AG10803 (cell line): ENCODE data around the gene UHRF2.
"Not testable (repeated sequence)": the region's sequence is repeated elsewhere in the genome, so short reads cannot be mapped to it uniquely, and the experiment has no call there.

ENCODE experiments used
- DNase-seq: peaks from one replicate; pipeline ENCODE4 v3.0.0; 2010; ENCODE audit warnings: low read depth
- H3K4me3 ChIP-seq: 2 replicates; pipeline ENCODE4 v1.5.1; 2011; ENCODE audit warnings: mild to moderate bottlenecking, low read length, control low read depth
- TF ChIP-seq, protein P1 (sequence below): conservative IDR thresholded peaks from 2 replicates; pipeline ENCODE4 v1.5.1; 2011; ENCODE audit warnings: mild to moderate bottlenecking, low read length, control low read depth, inconsistent platforms

The UHRF2 gene

DNA sequence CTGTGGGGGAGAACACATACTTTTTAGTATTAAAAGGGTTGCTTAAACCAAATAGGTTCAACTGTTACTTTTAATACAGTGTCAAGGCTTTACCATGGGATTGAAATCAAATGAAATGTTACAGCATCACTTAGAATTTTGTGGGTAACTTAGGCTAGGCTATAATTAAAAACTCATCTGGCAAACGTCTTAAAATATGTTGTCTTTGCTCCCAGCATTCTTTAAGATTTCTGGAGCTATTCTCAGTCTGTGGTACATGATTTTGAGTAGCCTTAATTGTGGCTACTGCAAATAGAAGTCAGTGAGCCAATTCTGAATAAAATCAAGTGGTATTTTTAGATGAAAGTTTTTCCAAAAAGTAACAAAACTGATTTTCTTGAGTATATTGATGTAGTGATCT lies 30.7 kb downstream of the UHRF2 start:
- TF ChIP-seq, protein P1, sequence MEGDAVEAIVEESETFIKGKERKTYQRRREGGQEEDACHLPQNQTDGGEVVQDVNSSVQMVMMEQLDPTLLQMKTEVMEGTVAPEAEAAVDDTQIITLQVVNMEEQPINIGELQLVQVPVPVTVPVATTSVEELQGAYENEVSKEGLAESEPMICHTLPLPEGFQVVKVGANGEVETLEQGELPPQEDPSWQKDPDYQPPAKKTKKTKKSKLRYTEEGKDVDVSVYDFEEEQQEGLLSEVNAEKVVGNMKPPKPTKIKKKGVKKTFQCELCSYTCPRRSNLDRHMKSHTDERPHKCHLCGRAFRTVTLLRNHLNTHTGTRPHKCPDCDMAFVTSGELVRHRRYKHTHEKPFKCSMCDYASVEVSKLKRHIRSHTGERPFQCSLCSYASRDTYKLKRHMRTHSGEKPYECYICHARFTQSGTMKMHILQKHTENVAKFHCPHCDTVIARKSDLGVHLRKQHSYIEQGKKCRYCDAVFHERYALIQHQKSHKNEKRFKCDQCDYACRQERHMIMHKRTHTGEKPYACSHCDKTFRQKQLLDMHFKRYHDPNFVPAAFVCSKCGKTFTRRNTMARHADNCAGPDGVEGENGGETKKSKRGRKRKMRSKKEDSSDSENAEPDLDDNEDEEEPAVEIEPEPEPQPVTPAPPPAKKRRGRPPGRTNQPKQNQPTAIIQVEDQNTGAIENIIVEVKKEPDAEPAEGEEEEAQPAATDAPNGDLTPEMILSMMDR = no peak
- no peak overlapping the region for H3K4me3 ChIP-seq
- peak; percentile 75 for DNase-seq

DNA sequence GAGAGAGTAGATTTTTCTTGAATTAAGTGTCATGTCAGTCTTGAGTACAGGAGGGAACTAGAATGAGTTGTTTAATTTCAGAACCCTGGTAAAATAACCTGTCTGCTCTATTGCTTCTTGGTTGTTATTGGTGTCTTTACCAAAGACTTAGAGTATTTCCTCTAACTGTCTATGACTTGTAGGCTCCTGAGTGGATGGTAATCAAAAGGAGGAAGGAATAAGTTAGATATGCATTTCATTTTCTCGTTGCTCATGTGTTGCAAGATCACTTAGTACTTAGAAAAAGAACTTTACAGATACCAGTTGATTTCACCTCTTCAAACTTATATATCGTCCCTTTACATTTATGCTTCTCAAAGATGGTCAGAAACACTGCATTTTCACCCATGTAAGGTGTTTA lies 31.1 kb downstream of the UHRF2 start:
- no peak for DNase-seq
- H3K4me3 ChIP-seq = no peak overlapping the region
- TF ChIP-seq, protein P1 = no peak

DNA sequence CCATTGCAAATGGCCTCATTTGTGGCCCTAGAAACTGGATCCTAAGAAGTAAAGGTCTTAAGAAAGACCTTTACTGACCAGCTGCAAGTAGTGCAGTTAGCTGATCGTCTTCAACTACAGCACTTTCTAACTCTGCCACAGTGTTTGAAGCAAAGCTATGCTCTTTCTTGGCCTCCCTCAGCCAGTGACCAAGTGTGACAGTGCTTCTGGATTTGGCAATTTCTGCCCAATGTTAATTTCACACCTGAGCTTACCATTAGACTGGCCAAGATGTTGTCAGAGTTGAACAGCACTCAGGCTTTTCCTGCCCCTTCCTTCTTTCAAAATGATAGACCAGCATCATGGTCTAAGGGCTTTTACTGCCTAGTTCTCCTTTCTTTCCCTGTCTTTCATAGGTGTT lies 36.1 kb downstream of the UHRF2 start:
- H3K4me3 ChIP-seq = no peak overlapping the region
- no peak for DNase-seq
- TF ChIP-seq, protein P1 = no peak

DNA sequence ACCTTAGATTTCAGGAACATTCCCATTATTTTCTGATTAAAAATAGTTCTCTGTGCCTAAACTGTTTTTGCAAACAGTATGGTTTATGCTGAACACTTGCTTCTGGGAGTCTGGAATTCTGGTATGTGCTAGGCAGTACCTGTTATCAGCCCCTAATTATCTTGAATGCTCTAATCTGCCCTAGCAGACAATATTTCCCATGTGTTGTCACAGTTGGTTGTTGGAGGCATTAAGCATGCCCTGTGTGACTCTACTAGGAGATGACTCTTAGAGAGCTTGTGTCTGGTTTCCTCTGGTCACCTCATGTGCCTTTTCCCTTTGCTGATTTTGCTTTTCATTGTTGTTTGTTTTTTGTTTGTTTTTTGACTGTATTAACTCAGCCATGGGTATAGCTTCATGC lies 36.6 kb downstream of the UHRF2 start:
- TF ChIP-seq, protein P1 = no peak
- H3K4me3 ChIP-seq = no peak overlapping the region
- no peak for DNase-seq

DNA sequence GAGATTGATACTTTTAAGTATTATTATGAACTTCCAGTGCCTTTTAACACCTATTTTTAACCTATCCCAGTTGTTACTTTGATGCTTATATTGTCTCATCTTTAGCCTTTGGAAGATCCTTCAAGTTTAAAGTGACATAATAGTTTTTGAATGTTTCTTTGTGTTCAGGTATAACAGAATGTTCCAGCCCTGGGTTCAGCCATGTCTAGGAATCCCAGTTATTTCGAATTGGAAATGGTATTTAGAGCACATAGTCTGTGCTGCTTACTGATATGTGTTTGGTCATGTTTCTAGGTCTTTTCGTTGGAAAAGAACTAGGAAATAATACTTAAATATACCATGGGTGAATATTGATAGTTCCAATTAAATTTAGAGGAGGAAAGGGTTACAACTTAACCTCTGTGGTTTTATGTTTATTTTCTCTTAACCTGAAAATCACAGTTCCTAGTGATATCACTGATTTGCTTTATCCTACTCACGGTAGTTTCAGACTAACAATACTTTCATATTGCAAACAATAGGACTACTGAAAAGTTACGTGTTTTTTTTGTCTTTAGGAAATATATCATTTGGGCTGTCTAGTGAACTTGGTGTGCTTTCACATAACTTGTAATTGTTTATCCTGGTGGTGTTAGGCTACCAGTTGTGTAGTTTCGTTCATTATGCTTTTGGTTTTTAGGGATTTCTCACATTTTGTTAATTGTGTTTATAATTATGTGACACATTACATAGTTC lies 37.8 kb downstream of the UHRF2 start:
- DNase-seq = no peak
- TF ChIP-seq, protein P1 = no peak
- H3K4me3 ChIP-seq = no peak overlapping the region

DNA sequence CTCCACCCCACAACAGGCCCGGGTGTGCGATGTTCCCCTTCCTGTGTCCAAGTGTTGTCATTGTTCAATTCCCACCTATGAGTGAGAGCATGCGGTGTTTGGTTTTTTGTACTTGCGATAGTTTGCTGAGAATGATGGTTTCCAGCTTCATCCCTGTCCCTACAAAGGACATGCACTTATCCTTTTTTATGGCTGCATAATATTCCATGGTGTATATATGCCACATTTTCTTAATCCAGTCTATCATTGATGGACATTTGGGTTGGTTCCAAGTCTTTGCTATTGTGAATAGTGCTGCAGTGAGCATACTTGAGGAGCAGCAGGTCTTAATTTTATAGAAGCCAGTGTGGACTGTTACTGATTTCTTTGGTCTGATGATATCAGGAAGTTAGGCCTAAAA lies 42.3 kb downstream of the UHRF2 start:
- H3K4me3 ChIP-seq, DNase-seq: not testable (repeated sequence)

DNA sequence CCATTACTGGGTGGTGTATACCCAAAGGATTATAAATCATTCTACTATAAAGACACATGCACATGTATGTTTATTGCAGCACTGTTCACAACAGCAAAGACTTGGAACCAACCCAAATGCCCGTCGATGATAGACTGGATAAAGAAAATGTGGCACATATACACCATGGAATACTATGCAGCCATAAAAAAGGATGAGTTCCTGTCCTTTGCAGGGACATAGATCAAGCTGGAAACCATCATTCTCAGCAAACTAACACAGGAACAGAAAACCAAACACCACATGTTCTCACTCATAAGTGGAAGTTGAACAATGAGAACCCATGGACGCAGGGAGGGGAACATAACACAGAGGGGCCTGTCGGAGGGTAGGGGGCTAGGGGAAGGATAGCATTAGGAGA lies 45.7 kb downstream of the UHRF2 start:
- not testable (repeated sequence) for DNase-seq, H3K4me3 ChIP-seq

DNA sequence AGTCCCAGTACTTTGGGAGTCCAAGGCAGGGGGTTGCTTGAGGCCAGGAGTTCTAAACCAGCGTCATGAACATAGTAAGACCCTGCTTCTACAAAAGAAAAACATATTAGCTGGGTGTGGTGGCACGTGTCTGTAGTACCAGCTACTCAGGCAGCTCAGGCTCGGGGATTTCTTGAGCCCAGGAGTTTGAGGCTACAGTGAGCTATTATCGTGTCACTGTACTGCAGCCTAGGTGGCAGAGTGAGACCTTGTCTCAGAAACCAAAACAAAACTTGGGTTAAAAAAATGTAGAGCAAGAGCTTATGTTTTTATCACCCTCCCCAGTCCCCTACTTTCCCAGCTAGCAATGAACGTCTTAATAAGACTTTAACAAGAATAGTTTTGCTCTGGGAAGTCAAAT lies 46.7 kb downstream of the UHRF2 start:
- no peak overlapping the region for H3K4me3 ChIP-seq
- DNase-seq = no peak
- TF ChIP-seq, protein P1 = no peak
